GM12878 (cell line): ENCODE results near the gene ARHGEF17. TPM values are rescaled to one million over a fixed set of nuclear protein-coding genes. Genes with fewer than 3 reads are reported as not detected.

Experiments
- ATAC-seq: fragments of 200-7000 bp; cut with Tn5 transposase; 3 replicates; pipeline ENCODE4 v1.9.1; 2020; ENCODE audit warnings: mild to moderate bottlenecking, moderate library complexity
- BruUV-seq: library from RNA; stranded (reverse); fragments of 400-500 nt; replicated peaks from 2 replicates; lab custom pipeline; 2021; lab: Mats Ljungman, UMichigan
- CTCF ChIA-PET: fragments of 300-600 bp; sonication (Branson Sonifier 250); formaldehyde crosslinking; extraction: SDS; loops from one replicate; lab custom pipeline; 2021; ENCODE audit warnings: inconsistent platforms; lab: Yijun Ruan, JAX
- POLR2A ChIA-PET: fragments of 350-600 bp; formaldehyde crosslinking; extraction: SDS; loops from one replicate; lab custom pipeline; 2021; ENCODE audit warnings: inconsistent platforms; lab: Charles Lee
- RAD21 ChIA-PET: fragments of 300-600 bp; sonication (Branson Sonifier 250); formaldehyde crosslinking; loops from one replicate; lab custom pipeline; 2023; ENCODE audit warnings: antibody characterized with exemption; ENCODE audit not compliant: unreplicated experiment; lab: Charles Lee
- SMC1A ChIA-PET: fragments of 300-600 bp; sonication (Branson Sonifier 250); formaldehyde crosslinking; loops from one replicate; lab custom pipeline; 2023; ENCODE audit not compliant: unreplicated experiment, uncharacterized antibody; lab: Charles Lee
- DNase-seq: peaks from one replicate; pipeline ENCODE4 v3.0.0-alpha.2; 2011; ENCODE audit warnings: low read depth, low spot score
- FAIRE-seq: peaks from 3 replicates; lab custom pipeline; 2011; peaks lifted over from hg19 to GRCh38; lab: Jason Lieb, UNC
- H2AFZ ChIP-seq: 2 replicates; pipeline ENCODE4 v1.6.0; 2011; ENCODE audit warnings: low read depth, low read length, control low read depth; ENCODE audit not compliant: control insufficient read depth
- H3K27ac ChIP-seq: 2 replicates; pipeline ENCODE4 v1.5.1; 2011; ENCODE audit warnings: control low read depth; ENCODE audit not compliant: control insufficient read depth, insufficient read depth
- H3K27me3 ChIP-seq, 2 experiments: replicated peaks in 1 of 2; 2 replicates each; pipeline versions ENCODE4 v1.6.0 to v1.6.1; 2011; ENCODE audit warnings: low read length in 1 of 2; ENCODE audit not compliant: control insufficient read depth in 2 of 2, insufficient read depth in 2 of 2
- H3K36me3 ChIP-seq, 2 experiments: 2 replicates each; pipeline ENCODE4 v1.5.1; 2011; ENCODE audit warnings: low read length in 1 of 2; ENCODE audit not compliant: control insufficient read depth in 2 of 2, insufficient read depth in 2 of 2
- H3K4me1 ChIP-seq: 2 replicates; pipeline ENCODE4 v1.6.1; 2011; ENCODE audit warnings: mild to moderate bottlenecking, low read length, moderate library complexity, mixed read lengths; ENCODE audit not compliant: control insufficient read depth, insufficient read depth
- H3K4me2 ChIP-seq: 2 replicates; pipeline ENCODE4 v1.6.0; 2011; ENCODE audit warnings: control low read depth; ENCODE audit not compliant: control insufficient read depth, insufficient read depth
- H3K4me3 ChIP-seq: fragments of 200-600 bp; sonication (generic); 2 replicates; pipeline ENCODE4 v1.5.1; 2016
- H3K79me2 ChIP-seq: 2 replicates; pipeline ENCODE4 v1.6.0; 2011; ENCODE audit warnings: low read length; ENCODE audit not compliant: control insufficient read depth, insufficient read depth
- H3K9ac ChIP-seq: 2 replicates; pipeline ENCODE4 v1.8.0; 2011; ENCODE audit warnings: low read length, control low read depth, mixed read lengths; ENCODE audit not compliant: control insufficient read depth, insufficient read depth
- H3K9me3 ChIP-seq: replicated peaks from 3 replicates; pipeline ENCODE4 v1.5.1; 2011; ENCODE audit warnings: mild to moderate bottlenecking, low read length; ENCODE audit not compliant: control insufficient read depth, insufficient read depth
- H4K20me1 ChIP-seq: 2 replicates; pipeline ENCODE4 v1.6.0; 2011; ENCODE audit not compliant: control insufficient read depth, insufficient read depth
- CBFB ChIP-seq: IDR thresholded peaks from 2 replicates; pipeline ENCODE4 v1.6.1; 2016; ENCODE audit warnings: antibody characterized with exemption, low read depth
- E2F8 ChIP-seq: fragments of 450-650 bp; IDR thresholded peaks from 2 replicates; pipeline ENCODE4 v1.6.1; 2018; ENCODE audit warnings: mild to moderate bottlenecking, low read depth, moderate library complexity; ENCODE audit not compliant: partially characterized antibody
- EED ChIP-seq: sonication (generic); IDR thresholded peaks from 2 replicates; pipeline ENCODE4 v1.6.1; 2016; ENCODE audit warnings: antibody characterized with exemption, low read depth
- EGR1 ChIP-seq, 2 experiments: IDR thresholded peaks; 1 replicate in 1 of 2; 2 replicates in 1 of 2; pipeline ENCODE4 v1.6.1; 2011 to 2012; ENCODE audit warnings: low read depth in 2 of 2, low read length in 2 of 2, borderline replicate concordance in 1 of 2, mild to moderate bottlenecking in 1 of 2, moderate library complexity in 1 of 2
- EP300 ChIP-seq, 2 experiments: fragments of 150-350 bp in 1 of 2; IDR thresholded peaks; 2 replicates each; pipeline ENCODE4 v1.6.1; 2011 to 2012; ENCODE audit warnings: low read depth in 2 of 2, low read length in 2 of 2, borderline replicate concordance in 1 of 2, improper control_type of control experiment in 1 of 2, inconsistent platforms in 1 of 2; ENCODE audit not compliant: control insufficient read depth in 1 of 2
- ETV6 ChIP-seq, 2 experiments: fragments of 450-650 bp in 1 of 2; IDR thresholded peaks in 1 of 2; conservative IDR thresholded peaks in 1 of 2; 2 replicates each; pipeline ENCODE4 v1.6.1; 2014; ENCODE audit warnings: antibody characterized with exemption in 1 of 2, borderline replicate concordance in 1 of 2, low read depth in 1 of 2, mild to moderate bottlenecking in 1 of 2, moderate library complexity in 1 of 2
- GATAD2B ChIP-seq: fragments of 450-650 bp; conservative IDR thresholded peaks from 2 replicates; pipeline ENCODE4 v1.6.1; 2017; ENCODE audit warnings: low read depth, mild to moderate bottlenecking, moderate library complexity
- IKZF1 ChIP-seq: fragments of 450-650 bp; conservative IDR thresholded peaks from 2 replicates; pipeline ENCODE4 v1.6.1; 2017; ENCODE audit warnings: antibody characterized with exemption, mild to moderate bottlenecking
- IKZF2 ChIP-seq, 2 experiments: fragments of 450-650 bp; IDR thresholded peaks; 2 replicates each; pipeline ENCODE4 v1.6.1; 2017; ENCODE audit warnings: mild to moderate bottlenecking in 2 of 2, moderate library complexity in 2 of 2
- NFXL1 ChIP-seq: fragments of 450-650 bp; IDR thresholded peaks from 2 replicates; pipeline ENCODE4 v1.6.1; 2017; ENCODE audit warnings: antibody characterized with exemption, mild to moderate bottlenecking, borderline replicate concordance
- NR2F1 ChIP-seq: fragments of 450-650 bp; conservative IDR thresholded peaks from 2 replicates; pipeline ENCODE4 v1.6.1; 2017; ENCODE audit warnings: mild to moderate bottlenecking
- RB1 ChIP-seq: fragments of 450-650 bp; formaldehyde crosslinking; IDR thresholded peaks from 2 replicates; pipeline ENCODE4 v1.6.1; 2017; ENCODE audit warnings: mild to moderate bottlenecking, borderline replicate concordance
- RELB ChIP-seq: fragments of 450-650 bp; IDR thresholded peaks from 2 replicates; pipeline ENCODE4 v1.6.1; 2017; ENCODE audit warnings: low read depth, mild to moderate bottlenecking, moderate library complexity
- RUNX3 ChIP-seq: IDR thresholded peaks from 2 replicates; pipeline ENCODE4 v1.6.1; 2012; ENCODE audit warnings: low read length, inconsistent platforms
- SMARCA5 ChIP-seq: fragments of 450-650 bp; IDR thresholded peaks from 2 replicates; pipeline ENCODE4 v1.6.1; 2017; ENCODE audit warnings: mild to moderate bottlenecking
- SPI1 ChIP-seq: IDR thresholded peaks from 2 replicates; pipeline ENCODE4 v1.6.1; 2011; ENCODE audit warnings: low read depth, mild to moderate bottlenecking, low read length, moderate library complexity, borderline replicate concordance; ENCODE audit not compliant: insufficient read depth
- ZNF217 ChIP-seq: fragments of 450-650 bp; IDR thresholded peaks from 2 replicates; pipeline ENCODE4 v1.6.1; 2017; ENCODE audit warnings: antibody characterized with exemption, mild to moderate bottlenecking
- WGBS: methylation state at CpG from one replicate; pipeline ENCODE4 v1.1.6; 2016; ENCODE audit warnings: low lambda C conversion rate; ENCODE audit not compliant: insufficient replicate concordance, insufficient coverage; ENCODE audit errors: missing lambda C conversion rate; 5-methylcytosine and 5-hydroxymethylcytosine counted together
- in situ Hi-C: fragments of 300-500 bp; cut with MboI; formaldehyde crosslinking; loops from 9 replicates; pipeline ENCODE4 v1.14.3; 2018; ENCODE audit warnings: mixed read lengths
- intact Hi-C: fragments of 100-400 bp; cut with micrococcal nuclease; formaldehyde crosslinking; loops from one replicate; pipeline ENCODE4 v1.14.2; 2022; ENCODE audit not compliant: unreplicated experiment
- polyA plus RNA-seq, 11 experiments: library from polyadenylated mRNA; depleted of rRNA in 4 of 11; unstranded in 6 of 11; stranded (reverse) in 5 of 11; fragments of >200 nt; fragmentation: Nextera tagmentation in 4 of 11; fragmentation: Illumina TruSeq in 1 of 11; extraction: Ambion mirVana in 4 of 11; extraction: Trizol in 1 of 11; gene quantifications; 1 replicate in 1 of 11; 2 replicates in 10 of 11; pipeline versions ENCODE4 v1.2.1 to v1.2.3, GENCODE V29; 2011 to 2016; ENCODE audit warnings: inconsistent platforms in 2 of 11, missing spikeins in 2 of 11, low read depth in 1 of 11
- total RNA-seq, 4 experiments: library from RNA; depleted of rRNA in 3 of 4; stranded (reverse); fragments of >200 nt in 3 of 4; fragmentation: Illumina TruSeq in 1 of 4; extraction: Trizol in 1 of 4; gene quantifications; 2 replicates each; pipeline versions ENCODE4 v1.2.1 to v1.2.3, GENCODE V29; 2013 to 2021

ARHGEF17 gene
- total and polyA plus RNA-seq, 10 of the 15 experiments (the other 5 are each of a cell fraction or from before 2014, with no cell fraction given) = 0.15 to 11.0 (median 1.7) TPM

- no TSS peak for BruUV-seq
- Histone ChIP-seq H3K27me3 (no peaks in the 10 kb centered on the region; a peak in 2 of 4 replicates), H3K79me2 (no peaks in the 10 kb centered on the region), H3K9me3 (no peaks in the 10 kb centered on the region), H3K4me2 (peak overlapping the region; percentile 86), H2AFZ (peak overlapping the region; percentile 87; the same call in 1 of the 2 replicates), H3K27ac (peak overlapping the region; percentile 49; the same call in 1 of the 2 replicates), H3K4me3 (no peak overlapping the region), H3K36me3 (no peaks in the 10 kb centered on the region), H3K9ac (no peak overlapping the region), H4K20me1 (no peaks in the 10 kb centered on the region), H3K4me1 (peaks cover 23% of the 10 kb centered on the region)
- CTCF ChIA-PET = interaction anchor here (0.6 to 17.3 kb wide), 34 partner anchors 9 to 562 kb away, joined by 3 to 326 read pairs (median 6); partner anchors contain the start of genes ARHGEF17 and P2RY6
- peak; percentile 33 for ATAC-seq
- RAD21 ChIA-PET = interaction anchor here (0.5 to 5.0 kb wide), 21 partner anchors 18 to 494 kb away, joined by 3 to 34 read pairs (median 5); partner anchors contain the start of genes ARHGEF17 and STARD10
- intact Hi-C loops (no loop called here), in situ Hi-C loops (loop anchor here (5.0 kb wide), 1 partner anchor 101 kb away; no protein-coding TSS in a partner anchor)
- peak; percentile 49 for FAIRE-seq
- POLR2A ChIA-PET = interaction anchor here (0.5 to 1.0 kb wide), 3 partner anchors 44 to 97 kb away, joined by 3 read pairs; no protein-coding TSS in a partner anchor
- DNase-seq = no peak
- SMC1A ChIA-PET = interaction anchor here (0.6 to 3.5 kb wide), 20 partner anchors 8 to 620 kb away, joined by 3 to 40 read pairs (median 4); partner anchors contain the start of gene P2RY6
- 39% methylated on average over 5 of the region's 5 CpGs for WGBS
- TF ChIP-seq RUNX3 = peak; percentile 5; the same call in 1 of the 2 replicates
- TF ChIP-seq IKZF1 = peak; percentile 76
- peak; percentile 97 for TF ChIP-seq SMARCA5
- peak; percentile 93 for TF ChIP-seq NFXL1
- peak in 1 of 2 experiments; percentile 82; a peak in 2 of 4 replicates for TF ChIP-seq ETV6 (conservative IDR thresholded peaks at IDR 0.05 in 1 of 2, IDR thresholded peaks at IDR 0.05 in 1 of 2; ENCODE audit: borderline replicate concordance in 1 of 2, low read depth in 1 of 2)
- peak; percentile 49; the same call in 1 of the 2 replicates for TF ChIP-seq EED
- TF ChIP-seq EP300 (IDR thresholded peaks at IDR 0.05; ENCODE audit: borderline replicate concordance in 1 of 2, control insufficient read depth in 1 of 2, low read depth in 2 of 2, low read length in 2 of 2) = peak in 1 of 2 experiments; percentile 29; a peak in 1 of 4 replicates
- TF ChIP-seq ZNF217 = peak; percentile 61; the same call in 1 of the 2 replicates
- TF ChIP-seq NR2F1 = peak; percentile 38
- peak; percentile 87 for TF ChIP-seq SPI1
- peak; percentile 49 to 76; a peak in 3 of 4 replicates for TF ChIP-seq IKZF2 (IDR thresholded peaks at IDR 0.05)
- TF ChIP-seq RELB = 0 out of 2 replicates have a peak, but pooled peaks have one; percentile 30
- TF ChIP-seq E2F8 = no peak
- no peak for TF ChIP-seq EGR1 (IDR thresholded peaks at IDR 0.05; ENCODE audit: borderline replicate concordance in 1 of 2, low read depth in 2 of 2, low read length in 2 of 2)
- TF ChIP-seq CBFB = 0 out of 2 replicates have a peak, but pooled peaks have one; percentile 12
- TF ChIP-seq RB1 = no peak
- 0 out of 2 replicates have a peak, but pooled peaks have one; percentile 21 for TF ChIP-seq GATAD2B
These were observed 19.7 kb upstream of the ARHGEF17 start for GRCh38 chr11:73288192-73288872.
